ENCODE results near the gene RBM28.

GRCh38 chr7:128299109-128299607, 44.5 kb downstream of the RBM28 start:
- TF ChIP-seq CTCF (conservative IDR thresholded peaks at IDR 0.05; ENCODE audit: low read depth, low read length), result no peak
- no peak for TF ChIP-seq EZH2 (IDR thresholded peaks at IDR 0.05; ENCODE audit: low read length, unreplicated experiment)

Data from PC-3 (cell line).